ENCODE results near the gene DNAJA3. TPM values are rescaled to one million over a fixed set of nuclear protein-coding genes. Genes with fewer than 3 reads are reported as not detected.

The DNAJA3 gene
- total RNA-seq, 1 donor from 2014 or later = 34.6 TPM

- Histone ChIP-seq H3K27me3 (ENCODE audit: low read depth) (no peaks in the 10 kb centered on the region), H3K27ac (no peak overlapping the region), H3K4me1 (peaks cover 26% of the 10 kb centered on the region), H3K4me3 (no peak overlapping the region), H3K36me3 (peaks cover 10% of the 10 kb centered on the region), H3K9me3 (no peaks in the 10 kb centered on the region)
- TF ChIP-seq CTCF (IDR thresholded peaks at IDR 0.05) = no peak
- DNase-seq (no peak), ATAC-seq (peak; percentile 73 to 86)
- intact Hi-C loops (cut with DNase I) = no loop called here
Observed at GRCh38 chr16:4500272-4500671, 74.6 kb downstream of the DNAJA3 start.

- ATAC-seq (peak in 1 of 2 donors; percentile 14), DNase-seq (no peak)
- H3K36me3 ChIP-seq = peaks cover 15% of the 10 kb centered on the region
- TF ChIP-seq CTCF (IDR thresholded peaks at IDR 0.05) = no peak
- H3K9me3 ChIP-seq = no peaks in the 10 kb centered on the region
- intact Hi-C loops (cut with DNase I) = no loop called here
- no peak overlapping the region for H3K27ac ChIP-seq
- H3K27me3 ChIP-seq (ENCODE audit: low read depth) = no peaks in the 10 kb centered on the region
- no peak overlapping the region for H3K4me3 ChIP-seq
- peaks cover 34% of the 10 kb centered on the region for H3K4me1 ChIP-seq
Observed at GRCh38 chr16:4501071-4501478, 75.4 kb downstream of the DNAJA3 start.

GRCh38 chr16:4505356-4506147, 79.9 kb downstream of the DNAJA3 start:
- DNase-seq (peak; percentile 80), ATAC-seq (peak; percentile 60 to 76)
- intact Hi-C loops (cut with DNase I) = no loop called here
- Histone ChIP-seq H3K27ac (peak overlapping the region; percentile 56), H3K27me3 (ENCODE audit: low read depth) (no peaks in the 10 kb centered on the region), H3K9me3 (no peaks in the 10 kb centered on the region), H3K36me3 (peaks cover 48% of the 10 kb centered on the region), H3K4me3 (no peak overlapping the region), H3K4me1 (peaks cover 31% of the 10 kb centered on the region)
- TF ChIP-seq CTCF (IDR thresholded peaks at IDR 0.05) = no peak

Other genes starting within 250 kb of the DNAJA3 start
- gene SRL, start 183.8 kb upstream of the DNAJA3 start, total RNA-seq = 1.4 TPM
- 12.9 TPM for gene TFAP4, start 152.8 kb upstream of the DNAJA3 start, total RNA-seq
- 21.5 TPM for gene GLIS2, start 109.8 kb upstream of the DNAJA3 start, total RNA-seq
- gene PAM16, start 74.5 kb upstream of the DNAJA3 start, total RNA-seq = 40.0 TPM
- 17.4 TPM for gene VASN, start 54.0 kb upstream of the DNAJA3 start, total RNA-seq
- 58.5 TPM for gene CORO7, start 9.3 kb upstream of the DNAJA3 start, total RNA-seq
- 43.5 TPM for gene NMRAL1, start 48.8 kb downstream of the DNAJA3 start, total RNA-seq
- 53.8 TPM for gene HMOX2, start 50.5 kb downstream of the DNAJA3 start, total RNA-seq
- 21.1 TPM for gene CDIP1, start 112.9 kb downstream of the DNAJA3 start, total RNA-seq
- gene C16orf96, start 130.5 kb downstream of the DNAJA3 start, total RNA-seq = 0.21 TPM
- 30.2 TPM for gene UBALD1, start 189.0 kb downstream of the DNAJA3 start, total RNA-seq
- gene MGRN1, start 199.0 kb downstream of the DNAJA3 start, total RNA-seq = 75.7 TPM